SK-N-SH (cell line): ENCODE results near the gene MCTP2. TPM values are rescaled to one million over a fixed set of nuclear protein-coding genes. Genes with fewer than 3 reads are reported as not detected.

Experiments used
- CTCF ChIA-PET: fragments of 300-600, 350-600 bp; formaldehyde crosslinking; extraction: SDS; loops from one replicate; lab custom pipeline; 2021; lab: Yijun Ruan, JAX
- POLR2A ChIA-PET: fragments of 350-600 bp; sonication (Branson Sonifier 250); formaldehyde crosslinking; extraction: SDS; loops from one replicate; lab custom pipeline; 2020; ENCODE audit warnings: antibody characterized with exemption, inconsistent platforms; lab: Yijun Ruan, JAX
- DNase-seq: peaks from one replicate; pipeline ENCODE4 v3.0.0; 2012
- H2AFZ ChIP-seq: fragments of 200-600 bp; sonication (generic); 2 replicates; pipeline ENCODE4 v1.8.1; 2016; ENCODE audit warnings: antibody characterized with exemption, mild to moderate bottlenecking, low read depth
- H3F3A ChIP-seq: fragments of 200-600 bp; sonication (generic); replicated peaks from 2 replicates; pipeline ENCODE3; 2016; ENCODE audit warnings: antibody characterized with exemption, mild to moderate bottlenecking; ENCODE audit not compliant: insufficient read depth
- H3K27ac ChIP-seq, 2 experiments: fragments of 200-500 bp in 1 of 2; fragments of 200-600 bp in 1 of 2; sonication (Bioruptor generic) in 1 of 2; sonication (generic), shearing (Covaris generic) in 1 of 2; 2 replicates each; pipeline versions ENCODE4 v1.5.1 to v1.6.1; 2014 to 2016; ENCODE audit warnings: low read depth in 2 of 2, inconsistent platforms in 1 of 2, low read length in 1 of 2, mild to moderate bottlenecking in 1 of 2, mixed read lengths in 1 of 2
- H3K27me3 ChIP-seq: fragments of 200-600 bp; sonication (generic), shearing (Covaris generic); 2 replicates; pipeline ENCODE4 v1.6.1; 2016; ENCODE audit warnings: mixed run types; ENCODE audit not compliant: insufficient read depth
- H3K36me3 ChIP-seq, 2 experiments: fragments of 200-500 bp in 1 of 2; fragments of 200-600 bp in 1 of 2; sonication (Bioruptor generic) in 1 of 2; sonication (generic) in 1 of 2; replicated peaks in 1 of 2; 2 replicates each; pipeline versions ENCODE3 to v1.5.1; 2014 to 2016; ENCODE audit warnings: low read length in 1 of 2, mild to moderate bottlenecking in 1 of 2; ENCODE audit not compliant: insufficient read depth in 2 of 2, control insufficient read depth in 1 of 2
- H3K4me1 ChIP-seq, 2 experiments: fragments of 200-500 bp in 1 of 2; fragments of 200-600 bp in 1 of 2; sonication (Bioruptor generic) in 1 of 2; sonication (generic), shearing (Covaris generic) in 1 of 2; 2 replicates each; pipeline versions ENCODE4 v1.5.1 to v1.6.1; 2014 to 2016; ENCODE audit warnings: low read depth in 1 of 2, low read length in 1 of 2, mixed run types in 1 of 2; ENCODE audit not compliant: insufficient read depth in 2 of 2, control insufficient read depth in 1 of 2
- H3K4me2 ChIP-seq: fragments of 200-600 bp; sonication (generic), shearing (Covaris generic); 2 replicates; pipeline ENCODE4 v1.6.1; 2017; ENCODE audit warnings: mixed run types
- H3K4me3 ChIP-seq, 2 experiments: fragments of 200-500 bp in 1 of 2; fragments of 200-600 bp in 1 of 2; sonication (Bioruptor generic) in 1 of 2; sonication (generic), shearing (Covaris generic) in 1 of 2; 2 replicates each; pipeline versions ENCODE4 v1.5.1 to v1.8.1; 2014 to 2016; ENCODE audit warnings: low read depth in 2 of 2, inconsistent platforms in 1 of 2, low read length in 1 of 2, mild to moderate bottlenecking in 1 of 2, mixed read lengths in 1 of 2, moderate library complexity in 1 of 2
- H3K79me2 ChIP-seq: fragments of 200-600 bp; sonication (generic); 2 replicates; pipeline ENCODE4 v1.8.1; 2017; ENCODE audit warnings: mild to moderate bottlenecking; ENCODE audit not compliant: insufficient read depth
- H3K9ac ChIP-seq: fragments of 200-600 bp; sonication (generic); 2 replicates; pipeline ENCODE4 v1.6.1; 2017; ENCODE audit warnings: mixed run types
- H3K9me2 ChIP-seq: fragments of 200-600 bp; sonication (generic); 2 replicates; pipeline ENCODE4 v1.6.1; 2017; ENCODE audit warnings: mixed run types
- H3K9me3 ChIP-seq: fragments of 200-600 bp; sonication (generic); 2 replicates; pipeline ENCODE4 v1.6.1; 2017; ENCODE audit warnings: mixed run types, mild to moderate bottlenecking, moderate library complexity
- H4K20me1 ChIP-seq: fragments of 200-600 bp; sonication (generic); 2 replicates; pipeline ENCODE4 v1.6.1; 2017; ENCODE audit warnings: mild to moderate bottlenecking, mixed run types; ENCODE audit not compliant: insufficient read depth
- CHD2 ChIP-seq: fragments of 150-350 bp; IDR thresholded peaks from 2 replicates; pipeline ENCODE4 v1.6.1; 2018; ENCODE audit warnings: low read length; ENCODE audit not compliant: partially characterized antibody
- EP300 ChIP-seq, 2 experiments: IDR thresholded peaks; 2 replicates each; pipeline versions ENCODE4 v1.4.0 to v1.6.1; 2012; ENCODE audit warnings: borderline replicate concordance in 1 of 2, low read depth in 1 of 2, low read length in 1 of 2
- FOXJ3 ChIP-seq: sonication (generic); formaldehyde crosslinking; IDR thresholded peaks from 2 replicates; pipeline ENCODE4 v1.5.1; 2020; ENCODE audit warnings: mild to moderate bottlenecking, missing genetic modification reagents
- FOXM1 ChIP-seq: IDR thresholded peaks from 2 replicates; pipeline ENCODE4 v1.4.0; 2012; ENCODE audit warnings: low read depth, mild to moderate bottlenecking
- GATA2 ChIP-seq: sonication (generic); formaldehyde crosslinking; IDR thresholded peaks from 2 replicates; pipeline ENCODE4 v1.5.0; 2020; ENCODE audit warnings: mild to moderate bottlenecking, missing genetic modification reagents
- MAX ChIP-seq: IDR thresholded peaks from 2 replicates; pipeline ENCODE4 v1.4.0; 2012; ENCODE audit warnings: low read depth
- NRF1 ChIP-seq: IDR thresholded peaks from 2 replicates; pipeline ENCODE4 v1.6.1; 2012; ENCODE audit warnings: low read depth, mild to moderate bottlenecking, low read length
- RAD21 ChIP-seq: IDR thresholded peaks from 2 replicates; pipeline ENCODE4 v1.6.1; 2012; ENCODE audit warnings: mild to moderate bottlenecking, low read length
- RCOR1 ChIP-seq: fragments of 150-350 bp; IDR thresholded peaks from 2 replicates; pipeline ENCODE4 v1.6.1; 2017; ENCODE audit warnings: antibody characterized with exemption, low read length
- RFX5 ChIP-seq: IDR thresholded peaks from 2 replicates; pipeline ENCODE4 v1.6.1; 2012; ENCODE audit warnings: mild to moderate bottlenecking, improper control_type of control experiment, low read length
- TAF1 ChIP-seq: IDR thresholded peaks from 2 replicates; pipeline ENCODE4 v1.6.1; 2012; ENCODE audit warnings: low read depth, mild to moderate bottlenecking, low read length, moderate library complexity, borderline replicate concordance
- TCF12 ChIP-seq: IDR thresholded peaks from 2 replicates; pipeline ENCODE4 v1.4.0; 2012
- USF1 ChIP-seq: IDR thresholded peaks from 2 replicates; pipeline ENCODE4 v1.4.0; 2012; ENCODE audit warnings: low read depth, borderline replicate concordance
- USF2 ChIP-seq: fragments of 150-350 bp; IDR thresholded peaks from 2 replicates; pipeline ENCODE4 v1.6.1; 2017; ENCODE audit warnings: antibody characterized with exemption, low read length, low read depth, borderline replicate concordance
- WGBS: methylation state at CpG from one replicate; pipeline ENCODE4 v1.1.6; 2017; ENCODE audit warnings: low lambda C conversion rate; 5-methylcytosine and 5-hydroxymethylcytosine counted together
- polyA plus RNA-seq, 3 experiments: library from polyadenylated mRNA; depleted of rRNA; stranded (reverse); fragments of >200 nt; gene quantifications; 2 replicates each; pipeline ENCODE4 v1.2.3, GENCODE V29; 2012
- TF ChIP-seq, protein P1 (sequence below): fragments of 150-350 bp; IDR thresholded peaks from 2 replicates; pipeline ENCODE4 v1.6.1; 2016; ENCODE audit warnings: mild to moderate bottlenecking, low read depth, low read length

The MCTP2 gene
- polyA plus RNA-seq, 1 of the 3 experiments (the other 2 are of a cell fraction), result 0.26 TPM

- H3K36me3 ChIP-seq, result no peaks in the 10 kb centered on the region
- H3F3A ChIP-seq, result no peaks in the 10 kb centered on the region
- no peaks in the 10 kb centered on the region for H3K27me3 ChIP-seq
- H3K27ac ChIP-seq, result no peak overlapping the region
- POLR2A ChIA-PET, result no interaction called here
- TF ChIP-seq MAX, result no peak
- TF ChIP-seq TCF12, result no peak
- TF ChIP-seq GATA2 (CRISPR knock-in tag), result 0 out of 2 replicates have a peak, but pooled peaks have one; percentile 10
- TF ChIP-seq TAF1, result no peak
- no peak for TF ChIP-seq USF1
- WGBS, result 26% methylated on average over 4 of the region's 4 CpGs
- no peaks in the 10 kb centered on the region for H3K9me3 ChIP-seq
- peaks cover 0 to 6% of the 10 kb centered on the region in 2 experiments; a peak in 2 of 4 replicates for H3K4me1 ChIP-seq
- no peak overlapping the region for H3K4me2 ChIP-seq
- no peaks in the 10 kb centered on the region for H4K20me1 ChIP-seq
- no peak overlapping the region for H3K4me3 ChIP-seq
- H3K9me2 ChIP-seq, result no peaks in the 10 kb centered on the region
- no peaks in the 10 kb centered on the region for H3K79me2 ChIP-seq
- H2AFZ ChIP-seq, result no peak overlapping the region
- CTCF ChIA-PET, result interaction anchor here (0.7 to 1.7 kb wide), 2 partner anchors 9 to 888 kb away, joined by 3 to 5 read pairs; no protein-coding TSS in a partner anchor
- DNase-seq, result no peak
- no peak overlapping the region for H3K9ac ChIP-seq
Measured at GRCh38 chr15:94403331-94403730, 172.0 kb downstream of the MCTP2 start.

DNA sequence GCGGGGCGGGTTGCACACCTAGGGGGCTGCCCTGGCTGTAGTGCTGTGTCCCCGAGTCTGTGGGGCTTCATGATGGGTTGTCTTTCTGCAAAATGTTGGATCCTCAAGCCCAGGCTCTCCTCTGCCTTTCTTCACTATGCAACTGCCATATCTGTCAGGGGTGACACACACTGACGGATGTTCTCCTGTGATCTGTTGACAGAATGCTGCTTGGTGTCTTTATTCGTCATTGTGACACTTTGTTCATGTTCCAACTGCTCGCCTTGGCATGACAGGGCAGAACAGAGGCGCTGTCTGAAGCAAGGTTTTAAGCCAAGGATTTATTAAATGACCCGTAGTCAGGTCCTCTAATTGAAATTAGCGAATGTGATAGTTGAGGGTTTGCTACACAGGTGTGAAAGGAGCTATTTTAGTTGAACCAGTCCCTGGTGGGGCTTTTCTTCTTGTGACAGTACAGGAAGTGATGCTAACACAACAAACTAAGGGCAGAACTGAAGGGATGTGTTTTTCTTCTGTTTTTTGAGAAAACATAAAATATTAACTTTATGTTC is 173.4 kb downstream of the MCTP2 start:
- Histone ChIP-seq H3K27ac (no peak overlapping the region), H3K9me2 (no peaks in the 10 kb centered on the region), H3K4me3 (no peak overlapping the region), H3F3A (no peaks in the 10 kb centered on the region), H3K4me2 (no peak overlapping the region), H4K20me1 (no peaks in the 10 kb centered on the region), H3K9ac (no peak overlapping the region), H3K36me3 (no peaks in the 10 kb centered on the region), H3K79me2 (no peaks in the 10 kb centered on the region), H3K27me3 (no peaks in the 10 kb centered on the region), H3K9me3 (no peaks in the 10 kb centered on the region), H3K4me1 (peaks cover 0 to 12% of the 10 kb centered on the region in 2 experiments; a peak in 2 of 4 replicates), H2AFZ (no peak overlapping the region)
- WGBS, result 36% methylated on average over 9 of the region's 9 CpGs
- CTCF ChIA-PET, result no interaction called here
- DNase-seq, result no peak
- POLR2A ChIA-PET, result no interaction called here
- TF ChIP-seq, protein P1, sequence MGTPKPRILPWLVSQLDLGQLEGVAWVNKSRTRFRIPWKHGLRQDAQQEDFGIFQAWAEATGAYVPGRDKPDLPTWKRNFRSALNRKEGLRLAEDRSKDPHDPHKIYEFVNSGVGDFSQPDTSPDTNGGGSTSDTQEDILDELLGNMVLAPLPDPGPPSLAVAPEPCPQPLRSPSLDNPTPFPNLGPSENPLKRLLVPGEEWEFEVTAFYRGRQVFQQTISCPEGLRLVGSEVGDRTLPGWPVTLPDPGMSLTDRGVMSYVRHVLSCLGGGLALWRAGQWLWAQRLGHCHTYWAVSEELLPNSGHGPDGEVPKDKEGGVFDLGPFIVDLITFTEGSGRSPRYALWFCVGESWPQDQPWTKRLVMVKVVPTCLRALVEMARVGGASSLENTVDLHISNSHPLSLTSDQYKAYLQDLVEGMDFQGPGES, result no peak
- TF ChIP-seq GATA2 (CRISPR knock-in tag), result no peak
- TF ChIP-seq FOXM1, result no peak
- no peak for TF ChIP-seq NRF1
- no peak for TF ChIP-seq EP300 (IDR thresholded peaks at IDR 0.05; ENCODE audit: borderline replicate concordance in 1 of 2, low read depth in 1 of 2, low read length in 1 of 2)
- TF ChIP-seq USF2, result no peak
- TF ChIP-seq RAD21, result no peak
- TF ChIP-seq RCOR1, result no peak
- TF ChIP-seq RFX5, result no peak
- TF ChIP-seq CHD2, result no peak
- no peak for TF ChIP-seq FOXJ3 (CRISPR knock-in tag)
- TF ChIP-seq TAF1, result no peak
